HepG2 (cell line): ENCODE data around the gene SCFD2.

Experiments
- BRCA1 ChIP-seq: sonication (generic); formaldehyde crosslinking; IDR thresholded peaks from 2 replicates; pipeline ENCODE4 v1.4.0; 2020; ENCODE audit warnings: missing genetic modification reagents
- CEBPB ChIP-seq: IDR thresholded peaks from 2 replicates; pipeline ENCODE4 v1.6.1; 2011; ENCODE audit warnings: low read depth, low read length, improper control_type of control experiment, borderline replicate concordance
- CTCF ChIP-seq: sonication (generic); formaldehyde crosslinking; IDR thresholded peaks from 2 replicates; pipeline ENCODE4 v1.5.0; 2020; ENCODE audit warnings: mild to moderate bottlenecking, missing genetic modification reagents, moderate library complexity
- NFRKB ChIP-seq: fragments of 450-650 bp; IDR thresholded peaks from 2 replicates; pipeline ENCODE4 v1.6.1; 2017
- PRDM4 ChIP-seq: sonication (generic); formaldehyde crosslinking; IDR thresholded peaks from 2 replicates; pipeline ENCODE4 v1.9.0; 2021; ENCODE audit warnings: missing genetic modification reagents, borderline replicate concordance
- ZKSCAN5 ChIP-seq: sonication (generic); formaldehyde crosslinking; IDR thresholded peaks from 2 replicates; pipeline ENCODE4 v1.5.1; 2020; ENCODE audit warnings: mild to moderate bottlenecking, missing genetic modification reagents
- ZNF879 ChIP-seq: sonication (generic); formaldehyde crosslinking; IDR thresholded peaks from 2 replicates; pipeline ENCODE4 v1.8.1; 2023; ENCODE audit warnings: missing genetic modification reagents

- TF ChIP-seq ZKSCAN5 (CRISPR knock-in tag) (no peak), PRDM4 (CRISPR knock-in tag) (no peak), CTCF (CRISPR knock-in tag) (no peak), ZNF879 (CRISPR knock-in tag) (no peak), BRCA1 (no peak), NFRKB (no peak), CEBPB (no peak)
Measured at GRCh38 chr4:52889354-52889753, 476.5 kb downstream of the SCFD2 start.
